ENCODE data around the gene CHML.

CHML gene

DNA sequence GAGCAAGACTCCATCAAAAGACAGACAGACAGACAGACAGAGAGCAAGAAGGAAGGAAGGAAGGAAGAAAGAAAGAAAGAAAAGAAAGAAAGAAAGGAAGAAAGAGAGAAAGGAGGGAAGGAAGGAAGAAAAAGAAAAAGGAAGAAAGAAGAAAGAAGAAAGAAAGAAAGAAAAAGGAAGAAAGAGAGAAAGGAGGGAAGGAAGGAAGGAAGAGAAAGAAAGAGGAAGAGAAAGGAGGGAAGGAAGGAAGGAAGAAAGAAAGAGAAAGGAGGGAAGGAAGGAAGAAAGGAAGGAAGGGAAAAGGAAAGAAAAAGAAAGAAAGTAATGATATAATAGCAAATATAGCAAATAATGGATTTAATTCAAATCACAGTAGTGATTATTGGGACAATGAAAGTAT is 32.7 kb downstream of the CHML start:
- TF ChIP-seq POLR2AphosphoS5 (IDR thresholded peaks at IDR 0.05; ENCODE audit: low read depth, low read length) (no peak), SIN3A (IDR thresholded peaks at IDR 0.05; ENCODE audit: borderline replicate concordance, insufficient read depth, low read length) (no peak), TAF1 (IDR thresholded peaks at IDR 0.05; ENCODE audit: borderline replicate concordance, insufficient read depth, low read length) (no peak), FOXP2 (optimal IDR thresholded peaks at IDR 0.05; ENCODE audit: borderline replicate concordance, extremely low read depth, extremely low read length, insufficient read depth) (no peak)
- TF ChIP-seq, protein P1, sequence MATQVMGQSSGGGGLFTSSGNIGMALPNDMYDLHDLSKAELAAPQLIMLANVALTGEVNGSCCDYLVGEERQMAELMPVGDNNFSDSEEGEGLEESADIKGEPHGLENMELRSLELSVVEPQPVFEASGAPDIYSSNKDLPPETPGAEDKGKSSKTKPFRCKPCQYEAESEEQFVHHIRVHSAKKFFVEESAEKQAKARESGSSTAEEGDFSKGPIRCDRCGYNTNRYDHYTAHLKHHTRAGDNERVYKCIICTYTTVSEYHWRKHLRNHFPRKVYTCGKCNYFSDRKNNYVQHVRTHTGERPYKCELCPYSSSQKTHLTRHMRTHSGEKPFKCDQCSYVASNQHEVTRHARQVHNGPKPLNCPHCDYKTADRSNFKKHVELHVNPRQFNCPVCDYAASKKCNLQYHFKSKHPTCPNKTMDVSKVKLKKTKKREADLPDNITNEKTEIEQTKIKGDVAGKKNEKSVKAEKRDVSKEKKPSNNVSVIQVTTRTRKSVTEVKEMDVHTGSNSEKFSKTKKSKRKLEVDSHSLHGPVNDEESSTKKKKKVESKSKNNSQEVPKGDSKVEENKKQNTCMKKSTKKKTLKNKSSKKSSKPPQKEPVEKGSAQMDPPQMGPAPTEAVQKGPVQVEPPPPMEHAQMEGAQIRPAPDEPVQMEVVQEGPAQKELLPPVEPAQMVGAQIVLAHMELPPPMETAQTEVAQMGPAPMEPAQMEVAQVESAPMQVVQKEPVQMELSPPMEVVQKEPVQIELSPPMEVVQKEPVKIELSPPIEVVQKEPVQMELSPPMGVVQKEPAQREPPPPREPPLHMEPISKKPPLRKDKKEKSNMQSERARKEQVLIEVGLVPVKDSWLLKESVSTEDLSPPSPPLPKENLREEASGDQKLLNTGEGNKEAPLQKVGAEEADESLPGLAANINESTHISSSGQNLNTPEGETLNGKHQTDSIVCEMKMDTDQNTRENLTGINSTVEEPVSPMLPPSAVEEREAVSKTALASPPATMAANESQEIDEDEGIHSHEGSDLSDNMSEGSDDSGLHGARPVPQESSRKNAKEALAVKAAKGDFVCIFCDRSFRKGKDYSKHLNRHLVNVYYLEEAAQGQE (IDR thresholded peaks at IDR 0.05; ENCODE audit: insufficient read depth in 1 of 2, low read depth in 2 of 2, low read length in 2 of 2): no peak

DNA sequence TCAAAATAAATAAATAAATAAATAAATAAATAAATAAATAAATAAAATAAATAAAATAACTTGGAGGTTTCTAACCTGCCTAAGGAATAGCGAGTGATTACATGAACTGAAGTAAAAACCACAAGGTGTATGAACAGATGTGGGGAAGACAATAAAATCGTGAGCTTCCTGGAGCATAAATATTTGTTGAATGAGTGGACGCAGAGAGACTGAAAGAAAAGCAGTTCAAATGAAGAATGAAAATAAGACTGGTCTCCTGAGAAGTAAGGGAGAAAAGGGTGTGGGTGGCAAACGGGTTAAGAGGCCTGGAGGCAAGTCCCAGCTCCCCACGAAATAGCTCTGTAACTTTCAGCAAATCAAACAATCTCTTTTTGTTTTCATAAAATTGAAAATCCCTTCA is 33.6 kb downstream of the CHML start:
- TF ChIP-seq SIN3A (IDR thresholded peaks at IDR 0.05; ENCODE audit: borderline replicate concordance, insufficient read depth, low read length) (no peak), TAF1 (IDR thresholded peaks at IDR 0.05; ENCODE audit: borderline replicate concordance, insufficient read depth, low read length) (no peak), FOXP2 (optimal IDR thresholded peaks at IDR 0.05; ENCODE audit: borderline replicate concordance, extremely low read depth, extremely low read length, insufficient read depth) (no peak), POLR2AphosphoS5 (IDR thresholded peaks at IDR 0.05; ENCODE audit: low read depth, low read length) (no peak)
- TF ChIP-seq, protein P1 (IDR thresholded peaks at IDR 0.05; ENCODE audit: insufficient read depth in 1 of 2, low read depth in 2 of 2, low read length in 2 of 2): no peak

DNA sequence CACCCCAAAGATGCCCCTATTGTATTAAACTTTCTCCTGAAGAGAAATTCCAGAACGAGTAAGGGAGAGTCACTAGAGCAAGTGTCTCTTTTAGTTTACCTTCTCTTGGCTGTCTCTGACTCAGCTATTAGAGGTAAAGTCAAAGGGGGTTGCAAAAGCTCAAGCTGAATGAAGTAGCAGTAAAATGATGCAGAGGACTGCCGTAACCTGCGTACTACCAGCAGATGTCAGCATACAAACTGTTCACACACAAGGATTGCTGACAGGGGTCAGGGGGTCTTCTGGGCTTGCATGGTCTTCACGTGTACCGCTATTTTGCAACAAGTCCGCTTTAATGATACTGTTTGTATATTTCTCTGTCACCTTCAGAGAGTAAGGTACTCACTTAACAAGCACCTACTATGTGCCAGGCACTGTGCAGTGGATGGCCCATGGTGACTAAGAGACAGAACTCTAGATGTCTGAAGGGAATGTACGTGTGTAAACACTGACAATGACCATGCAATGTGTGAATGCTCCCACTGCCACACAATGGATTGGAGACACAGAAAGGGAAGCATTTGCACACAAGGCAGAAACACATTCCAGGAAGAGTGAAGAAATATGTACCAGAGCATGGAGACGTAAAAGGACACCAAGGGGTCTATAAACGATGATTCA is 34.9 kb downstream of the CHML start:
- TF ChIP-seq, protein P1 (IDR thresholded peaks at IDR 0.05; ENCODE audit: insufficient read depth in 1 of 2, low read depth in 2 of 2, low read length in 2 of 2): no peak
- TF ChIP-seq TAF1 (IDR thresholded peaks at IDR 0.05; ENCODE audit: borderline replicate concordance, insufficient read depth, low read length) (no peak), FOXP2 (optimal IDR thresholded peaks at IDR 0.05; ENCODE audit: borderline replicate concordance, extremely low read depth, extremely low read length, insufficient read depth) (no peak), SIN3A (IDR thresholded peaks at IDR 0.05; ENCODE audit: borderline replicate concordance, insufficient read depth, low read length) (no peak), POLR2AphosphoS5 (IDR thresholded peaks at IDR 0.05; ENCODE audit: low read depth, low read length) (no peak)

DNA sequence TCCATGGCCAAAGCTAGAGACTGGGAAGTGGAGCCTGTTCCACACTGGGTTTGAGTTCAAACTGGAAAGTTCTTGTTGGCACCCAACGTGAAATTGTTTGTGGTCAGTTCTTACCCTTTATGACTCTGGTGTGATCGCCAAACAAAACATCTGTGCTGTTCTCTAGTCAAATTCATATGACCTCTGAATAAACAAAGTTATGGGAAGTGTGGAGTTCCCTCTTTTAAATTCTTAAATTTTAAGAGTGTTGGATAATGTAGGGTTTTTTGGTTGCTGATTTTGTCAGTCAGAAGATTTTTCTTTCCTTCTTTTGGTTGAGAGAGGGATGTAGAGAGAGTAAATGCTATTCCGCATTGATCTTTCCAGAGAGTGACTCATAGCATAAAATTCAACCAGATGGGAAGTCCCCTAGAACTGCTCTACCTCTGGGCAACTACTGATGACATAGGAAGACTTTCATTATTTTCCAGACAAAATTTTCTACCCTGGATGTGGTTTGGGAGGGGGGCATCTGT is 36.4 kb downstream of the CHML start:
- TF ChIP-seq FOXP2 (optimal IDR thresholded peaks at IDR 0.05; ENCODE audit: borderline replicate concordance, extremely low read depth, extremely low read length, insufficient read depth) (no peak), POLR2AphosphoS5 (IDR thresholded peaks at IDR 0.05; ENCODE audit: low read depth, low read length) (no peak), TAF1 (IDR thresholded peaks at IDR 0.05; ENCODE audit: borderline replicate concordance, insufficient read depth, low read length) (no peak), SIN3A (IDR thresholded peaks at IDR 0.05; ENCODE audit: borderline replicate concordance, insufficient read depth, low read length) (no peak)
- TF ChIP-seq, protein P1 (IDR thresholded peaks at IDR 0.05; ENCODE audit: insufficient read depth in 1 of 2, low read depth in 2 of 2, low read length in 2 of 2): no peak
